Tibial nerve (tissue), 4 donors: ENCODE measurements around the gene CMTM5.

Source experiments
- CTCF ChIP-seq, 5 experiments: fragments of 200-600 bp in 3 of 5; fragments of 450-650 bp in 2 of 5; sonication (generic) in 3 of 5; IDR thresholded peaks; one replicate each; pipeline ENCODE4 v1.5.1; 2016 to 2019; ENCODE audit warnings: antibody characterized with exemption in 5 of 5, mild to moderate bottlenecking in 3 of 5, moderate library complexity in 2 of 5
- EP300 ChIP-seq, 2 donors: sonication (generic); formaldehyde crosslinking; IDR thresholded peaks; one replicate each; pipeline ENCODE4 v1.6.1; 2017; ENCODE audit warnings: antibody characterized with exemption in 2 of 2, mild to moderate bottlenecking in 1 of 2

- TF ChIP-seq CTCF (IDR thresholded peaks at IDR 0.05) (no peak), EP300 (IDR thresholded peaks at IDR 0.05) (no peak)
These were observed 10.2 kb downstream of the CMTM5 start for GRCh38 chr14:23386999-23387398.
